GM19023 (cell line): ENCODE results near the gene RTL9.
"Not testable (repeated sequence)": the region's sequence is repeated elsewhere in the genome, so short reads cannot be mapped to it uniquely, and the experiment has no call there.

Experiments used
- ATAC-seq: cut with Tn5 transposase; IDR thresholded peaks from one replicate; pipeline ENCODE4 v1.9.1; 2021; ENCODE audit warnings: mild to moderate bottlenecking, moderate library complexity; ENCODE audit not compliant: unreplicated experiment

Gene RTL9

GRCh38 chrX:110358548-110358947, at the start of gene RTL9:
TSS of gene RTL9 (plus strand) at chrX:110358848. CDS start at chrX:110450618, 91,770 bp downstream.
- ATAC-seq: no peak

- ATAC-seq: peak; percentile 18
These were observed 48.5 kb upstream of the RTL9 start for GRCh38 chrX:110310000-110310790.

GRCh38 chrX:110310896-110311295, 47.8 kb upstream of the RTL9 start:
- ATAC-seq: peak; percentile 91

GRCh38 chrX:110311437-110312230, 47.0 kb upstream of the RTL9 start:
- ATAC-seq: no peak

- no peak for ATAC-seq
These were observed 43.1 kb upstream of the RTL9 start for GRCh38 chrX:110315551-110315950.

GRCh38 chrX:110316351-110317060, 42.1 kb upstream of the RTL9 start:
- no peak for ATAC-seq

GRCh38 chrX:110317061-110317819, 41.4 kb upstream of the RTL9 start:
- peak; percentile 18 for ATAC-seq

- peak; percentile 86 for ATAC-seq
These were observed 40.6 kb upstream of the RTL9 start, which contains the start of gene AMMECR1 for GRCh38 chrX:110317820-110318663. TSS of gene AMMECR1 (minus strand) at chrX:110318085. CDS start at chrX:110318071, 14 bp downstream.

- ATAC-seq: no peak
These were observed 40.0 kb upstream of the RTL9 start for GRCh38 chrX:110318664-110318968.

GRCh38 chrX:110320381-110320987, 38.2 kb upstream of the RTL9 start:
- no peak for ATAC-seq

- no peak for ATAC-seq
These were observed 37.6 kb upstream of the RTL9 start for GRCh38 chrX:110321081-110321480.

GRCh38 chrX:110321670-110322069, 37.0 kb upstream of the RTL9 start:
- no peak for ATAC-seq

- ATAC-seq: no peak
These were observed 36.0 kb upstream of the RTL9 start for GRCh38 chrX:110322603-110323002.

GRCh38 chrX:110326712-110327111, 31.9 kb upstream of the RTL9 start:
- no peak for ATAC-seq

GRCh38 chrX:110327336-110327735, 31.3 kb upstream of the RTL9 start:
- no peak for ATAC-seq

GRCh38 chrX:110328613-110329012, 30.0 kb upstream of the RTL9 start:
- ATAC-seq: not testable (repeated sequence)

GRCh38 chrX:110331444-110332030, 27.1 kb upstream of the RTL9 start:
- no peak for ATAC-seq

- ATAC-seq: not testable (repeated sequence)
These were observed 25.2 kb upstream of the RTL9 start for GRCh38 chrX:110333458-110333857.

GRCh38 chrX:110338935-110339334, 19.7 kb upstream of the RTL9 start:
- no peak for ATAC-seq
